Smooth muscle cell of the umbilical artery (primary cell): ENCODE data around the gene MYL5. TPM values are rescaled to one million over a fixed set of nuclear protein-coding genes. Genes with fewer than 3 reads are reported as not detected.

Experiments
- total RNA-seq: library from RNA; depleted of rRNA; stranded (reverse); fragments of >200 nt; gene quantifications from 2 replicates; pipeline ENCODE4 v1.2.3, GENCODE V29; 2014

MYL5 gene
- total RNA-seq, result 7.5 and 13.7 TPM in 2 replicates

GRCh38 chr4:674172-675035 is at the start of gene MYL5, which contains the start of gene ATP5ME:
Gene MYL5, plus strand, starts transcription at chr4:674542. Its CDS starts 3,485 bp downstream, at chr4:678027.
Gene ATP5ME, minus strand, starts transcription at chr4:674276. Its CDS starts 29 bp downstream, at chr4:674247.

GRCh38 chr4:624705-625590 is 49.4 kb upstream of the MYL5 start, which contains the start of gene PDE6B:
Gene PDE6B, plus strand, starts transcription at chr4:625573. Its CDS starts 54 bp downstream, at chr4:625627.

GRCh38 chr4:688854-689681 is 14.7 kb downstream of the MYL5 start, which contains the start of gene SLC49A3:
Gene SLC49A3, minus strand, starts transcription at chr4:689151. Its CDS starts 24 bp downstream, at chr4:689127.

GRCh38 chr4:705278-706082 is 31.1 kb downstream of the MYL5 start, which contains the start of gene PCGF3:
Gene PCGF3, plus strand, starts transcription at chr4:705832. Its CDS starts 27,849 bp downstream, at chr4:733681.

Other genes starting within 250 kb of the MYL5 start
- 19.0 and 29.8 TPM in 2 replicates for gene ZNF721, start 175.4 kb upstream of the MYL5 start, total RNA-seq
- gene PIGG, start 175.3 kb upstream of the MYL5 start, total RNA-seq, result 45.9 and 51.1 TPM in 2 replicates
- not detected in 2 replicates for gene TMEM271, start 98.2 kb upstream of the MYL5 start, total RNA-seq
- gene PDE6B, start 49.0 kb upstream of the MYL5 start, total RNA-seq, result 0.32 and 1.2 TPM in 2 replicates
- 39.6 and 71.6 TPM in 2 replicates for gene ATP5ME, start 266 bp upstream of the MYL5 start, total RNA-seq
- 1.4 and 5.3 TPM in 2 replicates for gene SLC49A3, start 14.6 kb downstream of the MYL5 start, total RNA-seq
- 43.1 and 79.6 TPM in 2 replicates for gene PCGF3, start 31.3 kb downstream of the MYL5 start, total RNA-seq
- not detected in 2 replicates for gene CPLX1, start 151.6 kb downstream of the MYL5 start, total RNA-seq